GM19328 (cell line): ENCODE results near the gene FBXL5.
"Not testable (repeated sequence)": the region's sequence is repeated elsewhere in the genome, so short reads cannot be mapped to it uniquely, and the experiment has no call there.

Experiments
- ATAC-seq: cut with Tn5 transposase; IDR thresholded peaks from one replicate; pipeline ENCODE4 v1.9.1; 2021; ENCODE audit warnings: mild to moderate bottlenecking, moderate library complexity; ENCODE audit not compliant: unreplicated experiment

Gene FBXL5

GRCh38 chr4:15652841-15653240, 2.3 kb downstream of the FBXL5 start:
- no peak for ATAC-seq

- no peak for ATAC-seq
Measured at GRCh38 chr4:15652191-15652590, 3.0 kb downstream of the FBXL5 start.

- no peak for ATAC-seq
Measured at GRCh38 chr4:15651676-15652075, 3.5 kb downstream of the FBXL5 start.

DNA sequence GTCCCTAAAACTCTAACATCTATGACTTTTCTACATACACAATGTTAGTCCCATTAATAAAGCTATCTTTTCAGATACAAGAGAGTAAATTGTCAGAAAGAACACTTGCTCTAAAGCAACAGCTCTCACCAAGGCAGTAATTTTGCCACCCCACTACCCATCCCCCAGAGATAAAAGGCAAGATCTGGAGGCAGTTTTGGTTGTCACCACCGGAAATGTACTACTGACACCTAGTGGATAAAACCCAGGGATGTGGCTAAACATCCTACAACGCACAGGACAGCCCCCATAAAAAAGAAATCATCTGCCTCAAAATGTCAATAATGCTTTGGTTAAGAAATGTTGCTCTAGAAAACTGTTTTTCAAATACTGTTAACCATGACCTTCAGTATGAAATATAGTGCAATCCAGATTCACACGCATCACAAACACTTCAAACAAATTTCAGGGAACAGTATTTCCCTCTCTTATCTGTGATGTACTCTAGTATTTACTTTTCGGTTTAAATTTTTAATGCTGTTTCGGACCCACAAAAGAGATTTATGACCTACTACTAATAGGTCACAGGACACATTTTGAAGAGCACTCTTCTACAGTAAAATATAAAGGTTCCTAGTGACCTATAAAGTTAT, 5.1 kb downstream of the FBXL5 start:
- no peak for ATAC-seq

DNA sequence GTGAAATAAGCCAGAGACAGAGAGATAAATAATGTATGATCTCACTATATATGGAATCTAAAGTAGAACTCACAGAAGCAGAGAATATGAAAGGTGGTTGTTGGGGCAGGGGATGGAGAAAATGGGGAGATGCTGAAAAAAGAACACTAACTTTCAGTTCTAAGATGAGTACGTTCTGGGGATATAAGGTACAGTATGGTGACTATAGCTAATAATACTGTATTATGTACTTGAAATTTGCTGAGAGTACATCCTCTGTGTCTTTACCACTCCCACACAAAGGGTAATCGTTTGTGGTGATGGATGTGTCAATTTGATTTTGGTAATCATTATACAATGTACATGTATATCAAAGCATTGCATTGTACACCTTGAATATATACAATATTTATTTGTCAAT, 6.6 kb downstream of the FBXL5 start:
- no peak for ATAC-seq

DNA sequence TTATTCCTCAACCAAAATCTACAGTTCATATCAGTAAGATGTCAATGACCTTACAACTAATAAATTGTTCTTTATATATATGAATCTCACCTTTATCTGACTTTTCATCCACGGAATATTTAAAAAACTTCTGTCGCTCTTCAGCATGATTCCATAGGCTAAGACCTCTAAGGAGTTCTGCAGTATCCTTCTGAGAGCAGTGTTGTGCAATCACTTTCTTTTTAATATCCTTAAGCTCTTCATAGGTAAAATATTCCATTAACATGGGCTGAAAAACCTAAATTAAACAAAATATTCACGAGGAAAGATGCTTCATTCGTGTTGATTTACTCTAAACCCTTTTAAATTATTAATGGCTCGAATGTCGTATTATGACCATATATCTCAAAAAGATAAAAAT, 16.7 kb downstream of the FBXL5 start:
- ATAC-seq, result no peak

DNA sequence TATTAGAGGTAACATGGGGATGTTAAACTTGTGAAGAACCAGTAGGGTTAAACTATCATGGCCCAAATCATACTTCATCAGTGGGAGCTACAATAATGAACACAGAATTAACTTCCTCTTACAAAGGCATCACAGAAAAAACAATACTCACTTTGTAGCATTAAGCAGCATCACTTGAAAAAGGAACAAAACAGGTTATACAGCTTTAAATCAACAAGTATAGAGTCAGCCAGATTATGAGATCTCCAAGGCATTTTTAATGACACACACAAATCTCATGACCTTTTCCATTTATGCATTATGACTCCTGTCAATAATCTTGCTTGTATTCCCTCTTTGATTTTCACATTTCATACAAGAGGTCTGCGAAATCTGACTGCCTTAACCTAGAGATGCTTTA, 18.3 kb downstream of the FBXL5 start:
- no peak for ATAC-seq

GRCh38 chr4:15617407-15617806, 37.8 kb downstream of the FBXL5 start:
- not testable (repeated sequence) for ATAC-seq

GRCh38 chr4:15614891-15615290, 40.3 kb downstream of the FBXL5 start:
- ATAC-seq, result not testable (repeated sequence)

- ATAC-seq, result no peak
Measured at GRCh38 chr4:15612136-15612535, 43.0 kb downstream of the FBXL5 start.

GRCh38 chr4:15610855-15611254, 44.3 kb downstream of the FBXL5 start:
- no peak for ATAC-seq

- no peak for ATAC-seq
Measured at GRCh38 chr4:15605537-15605936, 49.6 kb downstream of the FBXL5 start.

- ATAC-seq, result no peak
Measured at GRCh38 chr4:15601862-15602261, 53.3 kb downstream of the FBXL5 start.

DNA sequence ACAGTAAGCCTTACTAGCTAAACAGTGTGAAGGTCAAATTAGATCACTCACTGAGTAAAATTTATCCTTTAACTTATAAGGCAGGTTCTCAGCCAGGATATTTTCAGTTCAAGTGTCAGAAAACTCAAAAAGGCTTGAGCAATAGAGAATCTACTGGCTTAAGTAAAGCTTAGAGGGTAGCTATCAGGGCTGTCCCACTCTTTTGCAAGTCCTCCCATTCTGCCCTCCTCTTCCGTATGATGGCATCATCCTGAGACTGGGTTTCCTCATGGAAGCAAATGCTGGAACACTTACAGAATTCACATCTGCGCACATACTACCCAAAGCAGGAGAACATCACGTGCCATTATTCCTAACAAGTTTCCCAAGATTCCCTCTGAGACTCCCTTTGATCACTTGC, 55.0 kb downstream of the FBXL5 start:
- no peak for ATAC-seq

GRCh38 chr4:15598644-15599043, 56.5 kb downstream of the FBXL5 start:
- ATAC-seq, result no peak

GRCh38 chr4:15592799-15593198, 62.4 kb downstream of the FBXL5 start:
- ATAC-seq, result no peak

DNA sequence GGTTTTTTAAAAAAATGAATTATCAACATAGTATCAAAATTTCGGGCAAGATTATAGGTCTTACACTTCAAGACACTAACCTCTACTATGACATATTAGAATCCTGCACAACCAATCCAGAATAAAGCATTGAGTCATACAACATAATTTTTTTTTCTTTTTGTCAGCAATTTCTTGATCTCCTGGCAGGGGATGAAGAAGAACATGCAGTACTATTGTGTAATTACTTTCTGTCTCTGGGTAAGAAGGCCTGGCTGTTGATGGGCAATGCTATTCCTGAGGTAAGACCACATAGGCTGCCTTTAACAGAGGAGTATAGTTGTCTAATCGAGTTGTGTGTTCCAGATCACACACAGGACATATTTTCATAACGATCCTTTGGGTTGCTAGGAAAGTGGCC, 67.5 kb downstream of the FBXL5 start:
- no peak for ATAC-seq

- ATAC-seq, result no peak
Measured at GRCh38 chr4:15586066-15586465, 69.1 kb downstream of the FBXL5 start.

DNA sequence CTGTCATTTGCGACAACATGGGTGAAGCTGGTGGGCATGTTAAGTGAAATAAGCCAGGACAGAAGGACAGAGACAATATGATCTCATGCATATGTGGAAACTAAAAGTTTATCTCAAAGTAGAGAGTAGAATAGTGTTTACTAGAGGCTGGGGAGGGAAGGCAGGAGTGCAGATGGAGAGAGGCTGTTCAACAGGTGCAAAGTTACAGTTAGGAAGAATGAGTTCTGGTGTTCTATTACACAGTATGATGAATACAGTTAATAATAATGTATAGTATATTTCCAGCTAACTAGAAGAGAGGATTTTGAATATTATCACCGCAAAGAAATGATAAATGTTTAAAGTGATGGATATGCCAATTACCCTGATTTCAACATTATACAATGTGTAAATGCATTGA, 69.8 kb downstream of the FBXL5 start:
- no peak for ATAC-seq

- no peak for ATAC-seq
Measured at GRCh38 chr4:15584785-15585184, 70.4 kb downstream of the FBXL5 start.

DNA sequence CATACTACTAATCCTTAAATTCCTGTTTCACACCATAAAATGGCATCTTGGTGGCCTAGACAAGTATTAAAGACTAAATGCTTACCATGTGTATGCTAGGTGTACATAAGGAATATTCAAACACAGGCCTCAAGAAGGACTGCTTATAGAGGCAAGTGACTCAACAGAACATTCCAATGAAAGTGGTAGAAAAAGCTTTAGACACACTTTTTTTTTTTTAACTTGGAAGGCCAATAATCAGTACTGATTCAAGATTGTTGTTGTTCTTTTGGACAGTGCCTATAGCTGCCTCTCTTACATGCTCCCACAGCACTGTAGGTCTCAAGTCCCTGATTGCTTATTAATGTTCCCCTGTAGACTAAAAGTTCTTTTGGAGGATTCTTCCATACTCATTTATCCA, 77.6 kb downstream of the FBXL5 start:
- no peak for ATAC-seq

DNA sequence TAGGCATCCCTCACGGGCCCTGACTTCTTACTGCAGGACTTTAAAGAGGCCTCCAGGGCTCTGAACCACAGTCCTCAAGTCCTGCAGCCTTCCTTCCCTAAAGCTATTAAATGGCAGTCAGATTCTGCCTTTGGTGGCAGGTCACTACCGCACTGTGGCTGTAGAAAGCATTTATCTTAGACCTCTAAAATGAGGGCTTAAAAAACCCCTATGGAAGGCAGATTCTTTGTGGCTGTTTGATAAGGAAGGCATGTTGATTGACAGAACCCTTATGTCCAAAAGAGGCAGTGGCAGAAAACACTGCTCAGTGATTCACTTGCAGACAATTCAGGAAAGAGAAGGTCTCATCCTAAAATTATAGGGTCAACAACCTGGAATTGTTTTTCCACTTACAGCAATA, 79.2 kb downstream of the FBXL5 start:
- ATAC-seq, result no peak

- ATAC-seq, result no peak
Measured at GRCh38 chr4:15569746-15570145, 85.4 kb downstream of the FBXL5 start.
